HG03575 (cell line): ENCODE measurements around the gene TFPI.

ENCODE experiments used
- ATAC-seq: cut with Tn5 transposase; IDR thresholded peaks from one replicate; pipeline ENCODE4 v1.9.1; 2021; ENCODE audit not compliant: unreplicated experiment, insufficient number of reproducible peaks, low FRiP score; ENCODE audit errors: extremely low read depth

Gene TFPI

DNA sequence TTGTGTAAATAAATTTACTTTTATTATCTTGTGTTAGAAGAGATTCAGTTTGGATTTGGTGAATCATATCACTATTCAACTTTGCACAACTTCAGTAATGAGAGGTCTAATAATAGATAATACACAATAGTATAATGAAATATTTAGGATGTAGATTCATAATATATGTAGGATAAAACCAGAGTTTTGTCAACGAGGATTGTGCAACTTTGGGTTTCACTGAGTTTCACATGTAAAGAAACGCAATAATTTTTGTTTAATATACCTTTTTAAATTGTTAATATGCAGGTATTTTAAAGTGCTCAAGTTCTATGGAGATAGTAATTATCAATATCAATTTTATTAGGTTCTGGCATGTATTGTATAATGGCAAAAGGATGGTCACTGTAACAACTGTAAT is 111.5 kb downstream of the TFPI start:
- no peak for ATAC-seq

GRCh38 chr2:187442378-187442777 is 111.9 kb downstream of the TFPI start:
- no peak for ATAC-seq

DNA sequence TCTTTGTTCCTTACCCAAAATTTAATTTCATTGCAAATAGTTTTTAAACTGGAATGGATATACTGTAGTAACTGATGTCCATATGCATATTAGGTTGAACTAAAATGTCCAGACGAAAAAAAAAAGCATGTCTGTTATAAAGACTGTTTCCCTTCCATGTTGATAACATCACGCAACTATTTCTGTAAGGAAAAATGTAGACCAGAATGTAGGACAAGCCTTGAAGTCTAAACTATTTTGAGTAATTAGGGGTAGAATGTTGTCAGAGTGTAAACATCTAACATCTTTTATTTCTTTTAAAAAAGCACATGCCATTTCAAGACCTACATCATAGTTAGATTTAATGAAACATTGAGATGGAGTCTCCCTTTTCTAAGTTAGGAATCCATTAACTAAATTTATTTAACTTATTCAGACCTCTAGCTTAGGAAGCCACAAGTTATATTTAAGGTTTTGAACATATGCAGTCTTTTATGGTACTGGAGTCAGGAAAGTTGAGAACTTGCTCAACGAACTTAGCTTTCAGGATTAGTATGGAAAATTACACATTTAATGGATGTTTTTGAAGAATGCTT is 114.0 kb downstream of the TFPI start:
- no peak for ATAC-seq

- ATAC-seq: no peak
Observed at GRCh38 chr2:187438455-187438854, 115.8 kb downstream of the TFPI start.

GRCh38 chr2:187435756-187436155 is 118.5 kb downstream of the TFPI start:
- ATAC-seq: no peak

GRCh38 chr2:187435078-187435477 is 119.2 kb downstream of the TFPI start:
- no peak for ATAC-seq

DNA sequence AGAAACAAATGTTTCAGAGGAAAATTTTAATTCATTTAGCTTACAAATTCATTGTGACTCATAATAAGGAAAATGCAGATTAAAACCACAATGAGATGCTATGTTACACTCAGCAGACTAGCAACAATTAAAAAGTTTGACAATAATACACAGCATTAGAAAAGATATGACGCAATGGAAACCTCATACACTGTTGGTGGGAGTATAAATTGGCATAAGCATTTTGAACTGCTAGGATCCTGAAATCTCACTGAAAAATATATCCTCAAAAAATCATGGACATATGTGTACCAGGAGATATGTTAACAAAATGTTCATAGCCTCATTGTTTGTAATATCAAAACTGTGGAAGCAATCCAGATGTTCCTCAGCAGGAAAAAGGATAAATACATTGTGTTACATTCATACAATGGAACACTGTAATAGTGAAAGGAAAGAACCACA is 119.9 kb downstream of the TFPI start:
- ATAC-seq: no peak

GRCh38 chr2:187431911-187432310 is 122.3 kb downstream of the TFPI start:
- ATAC-seq: no peak

- ATAC-seq: no peak
Observed at GRCh38 chr2:187429989-187430388, 124.2 kb downstream of the TFPI start.

DNA sequence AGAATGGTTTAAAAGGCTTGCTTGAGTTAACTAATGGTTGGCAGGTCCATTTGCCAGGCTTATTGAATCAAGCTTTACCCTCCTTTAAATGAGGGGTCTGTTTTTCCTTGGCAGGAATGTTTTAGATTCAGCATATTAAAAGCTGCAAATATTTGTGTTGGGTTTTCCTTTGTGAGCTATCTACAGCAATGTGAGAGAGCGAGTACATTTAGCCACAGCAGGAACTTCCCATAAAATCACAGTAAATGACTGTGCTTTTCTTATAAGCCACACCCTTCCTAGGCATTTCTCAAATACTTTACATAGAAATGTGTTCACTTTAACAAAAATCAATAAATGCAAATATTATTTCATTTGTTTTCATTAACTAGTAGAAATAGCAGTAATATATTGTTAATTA is 130.1 kb downstream of the TFPI start:
- ATAC-seq: no peak

- ATAC-seq: no peak
Observed at GRCh38 chr2:187422282-187422681, 132.0 kb downstream of the TFPI start.

DNA sequence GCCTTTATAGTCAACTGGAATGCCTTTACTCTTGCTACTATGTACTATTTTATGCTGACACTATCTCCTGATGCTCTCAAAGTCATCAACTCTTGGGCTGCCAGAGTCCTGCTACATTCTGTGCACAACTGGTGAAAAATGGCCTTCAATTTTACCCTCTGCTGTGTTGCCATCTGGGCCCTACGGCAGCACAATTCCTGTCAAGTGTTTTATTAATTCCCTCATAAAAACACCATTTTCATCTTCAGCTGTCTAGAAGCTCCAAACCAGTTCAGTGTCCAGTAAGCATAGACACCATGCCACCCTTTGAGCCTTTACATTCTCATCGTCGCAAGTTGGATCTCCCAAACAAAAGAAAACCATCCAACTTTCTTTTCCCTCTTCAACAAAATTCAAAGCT is 132.7 kb downstream of the TFPI start:
- ATAC-seq: no peak

DNA sequence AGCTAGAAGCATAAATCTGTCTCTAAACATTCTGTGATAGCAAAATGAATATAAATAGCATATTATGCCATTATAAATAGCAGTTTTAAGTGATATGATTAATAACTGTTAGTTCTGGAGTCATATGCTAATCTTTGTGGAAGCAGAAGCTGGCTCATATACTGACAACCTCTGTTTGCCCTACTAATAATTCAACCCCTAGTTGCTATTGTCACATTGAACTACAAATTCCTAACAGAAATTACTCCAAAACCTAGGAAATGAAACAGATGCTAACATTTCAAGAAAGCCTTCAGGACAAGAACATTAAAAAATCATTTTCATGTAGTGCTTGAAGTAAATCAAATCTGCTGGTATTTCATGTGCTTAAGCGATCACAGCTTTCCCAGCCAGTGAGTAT is 134.4 kb downstream of the TFPI start:
- no peak for ATAC-seq

GRCh38 chr2:187415449-187415848 is 138.8 kb downstream of the TFPI start:
- ATAC-seq: no peak
